Pulmonary artery endothelial cell (primary cell): Measurements from ENCODE around the gene GORASP2. TPM values are rescaled to one million over a fixed set of nuclear protein-coding genes. Genes with fewer than 3 reads are reported as not detected.

Experiments
- DNase-seq: peaks from one replicate; pipeline ENCODE4 v3.0.0-alpha.2; 2011; ENCODE audit warnings: low read depth, low spot score
- total RNA-seq: library from RNA; depleted of rRNA; stranded (reverse); fragments of >200 nt; gene quantifications from 2 replicates; pipeline ENCODE4 v1.2.3, GENCODE V29; 2014

The GORASP2 gene
- total RNA-seq, 1 donor from 2014 or later = 36.8 TPM

DNA sequence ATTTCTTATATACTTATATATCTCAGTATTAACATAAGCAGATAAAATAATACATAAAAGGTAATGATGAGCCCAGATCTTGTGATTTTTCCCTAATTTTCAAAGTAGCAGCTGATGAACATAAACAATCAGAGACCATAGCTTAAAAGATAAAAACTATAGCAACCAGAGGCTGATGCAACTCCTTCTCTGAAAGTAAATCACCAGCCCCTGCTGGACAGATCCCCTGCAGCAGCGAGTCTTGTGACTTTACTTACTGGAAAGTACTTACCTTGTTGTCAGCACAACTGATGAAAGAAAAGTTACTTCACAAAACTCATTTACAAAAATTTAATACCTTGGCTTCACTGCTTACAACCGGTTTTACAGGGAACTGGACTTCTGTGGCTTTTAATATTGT lies 67.3 kb downstream of the GORASP2 start:
- DNase-seq = no peak

DNA sequence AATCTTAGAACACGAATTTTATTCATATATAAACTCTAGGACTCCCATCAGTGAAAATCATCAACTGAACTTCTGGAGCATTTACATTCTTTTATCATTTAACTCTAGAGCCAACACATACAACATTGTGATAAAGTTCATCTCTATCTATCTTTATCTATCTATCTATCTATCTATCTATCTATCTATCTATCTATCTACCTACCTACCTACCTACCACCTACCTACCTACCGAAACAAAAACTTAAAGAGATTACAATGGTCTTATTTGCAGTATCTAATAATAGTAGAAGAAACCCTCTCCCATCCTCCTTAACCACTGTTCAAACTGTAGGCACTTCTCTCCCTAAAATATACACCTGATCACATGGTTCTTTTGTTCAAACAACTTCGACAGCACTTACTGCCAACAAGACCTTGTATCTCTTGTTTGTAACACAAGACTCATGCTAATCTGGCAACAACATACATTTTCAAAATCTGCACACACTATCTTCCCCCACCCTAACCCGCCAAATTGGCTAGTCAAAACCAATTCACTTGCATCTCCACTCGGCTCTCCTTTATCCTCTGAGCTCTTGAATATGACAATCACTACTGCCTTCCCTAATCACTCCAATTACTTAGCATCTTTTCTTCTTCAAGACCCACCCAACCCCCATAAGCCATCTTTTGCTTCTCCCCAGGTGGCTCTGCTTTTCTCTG lies 69.0 kb downstream of the GORASP2 start:
- no peak for DNase-seq

DNA sequence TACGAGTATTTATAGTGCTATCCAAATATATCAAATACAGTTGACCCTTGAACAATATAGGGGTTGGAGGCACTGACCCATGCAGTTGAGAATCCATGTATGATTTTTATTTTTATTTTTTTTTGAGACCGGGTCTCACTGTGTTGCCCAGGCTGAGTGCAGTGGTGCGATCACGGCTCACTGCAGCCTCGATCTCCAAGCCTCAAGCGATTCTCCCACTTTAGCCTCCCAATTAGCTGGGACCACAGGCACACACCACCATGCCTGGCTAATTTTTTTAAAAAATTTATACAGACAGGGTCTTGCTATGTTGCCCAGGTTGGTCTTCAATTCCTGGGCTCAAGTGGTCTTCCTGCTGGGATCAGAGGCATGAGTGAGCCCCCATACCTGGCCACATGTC lies 70.6 kb downstream of the GORASP2 start:
- DNase-seq = no peak

DNA sequence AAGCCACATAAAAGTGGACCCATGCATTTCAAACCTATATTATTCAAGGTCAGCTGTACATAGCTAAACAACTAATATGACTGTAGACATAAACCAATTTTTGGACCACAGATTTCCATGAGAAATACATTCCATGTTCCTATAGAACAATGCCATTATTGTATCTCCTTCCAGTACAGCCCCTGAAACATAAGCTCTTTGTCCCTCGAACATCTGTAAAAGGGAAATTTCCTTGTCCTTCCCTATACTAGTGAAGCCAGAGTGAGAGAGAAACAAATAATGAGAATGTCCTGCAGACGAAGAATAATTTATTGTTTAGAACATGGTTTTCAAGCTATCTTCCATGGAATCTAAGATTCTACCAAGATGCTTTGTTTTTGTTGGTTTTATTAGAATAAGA lies 75.3 kb downstream of the GORASP2 start:
- no peak for DNase-seq

DNA sequence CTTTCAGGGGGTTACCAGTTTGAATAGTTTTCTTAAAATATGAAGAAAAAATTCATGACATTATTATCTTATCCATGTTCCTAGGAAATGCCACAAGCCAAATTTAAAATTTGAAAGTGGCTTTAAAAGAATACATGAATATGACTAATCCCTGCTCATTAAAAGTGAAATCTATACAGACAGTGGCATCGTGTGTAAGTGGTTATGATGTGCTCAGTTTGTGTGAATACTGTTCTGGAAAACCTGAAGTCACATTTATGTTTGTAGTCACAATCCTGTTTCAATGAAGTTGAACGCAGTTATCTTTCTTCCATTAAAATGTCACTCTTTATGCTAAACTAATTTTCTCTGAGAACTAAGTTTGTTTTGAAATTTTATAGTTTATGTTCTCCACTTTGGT lies 75.8 kb downstream of the GORASP2 start:
- DNase-seq = no peak

DNA sequence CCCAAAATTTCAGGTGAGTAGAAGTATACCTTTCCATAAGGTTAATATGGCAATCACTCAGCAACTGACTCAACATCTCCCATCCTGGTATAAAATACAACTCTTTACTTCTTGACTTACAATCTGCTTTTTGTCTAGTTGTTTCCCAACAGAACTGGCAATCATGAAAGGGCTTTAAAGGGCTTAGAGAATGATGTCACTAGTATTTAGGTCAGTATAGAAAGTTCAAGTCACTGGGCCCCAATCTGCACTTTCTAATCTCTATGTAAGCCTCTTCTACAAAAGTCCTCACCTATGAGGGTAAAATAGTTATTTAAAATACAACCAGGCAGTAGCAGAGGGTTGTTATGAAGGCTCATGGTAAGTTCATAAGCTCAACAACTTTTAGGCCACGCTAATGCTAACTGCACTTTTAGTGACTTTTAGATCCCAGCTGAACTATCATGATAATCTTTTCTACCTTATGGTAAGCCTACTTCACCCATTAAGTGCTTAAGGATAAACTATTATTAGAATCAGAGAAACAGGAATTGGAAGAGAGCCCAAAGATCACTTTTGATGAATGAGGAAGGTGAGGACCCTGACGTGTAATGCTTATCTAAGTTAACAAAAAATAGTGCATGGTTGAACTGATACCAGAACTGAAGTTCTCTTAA lies 79.6 kb downstream of the GORASP2 start:
- DNase-seq = no peak

DNA sequence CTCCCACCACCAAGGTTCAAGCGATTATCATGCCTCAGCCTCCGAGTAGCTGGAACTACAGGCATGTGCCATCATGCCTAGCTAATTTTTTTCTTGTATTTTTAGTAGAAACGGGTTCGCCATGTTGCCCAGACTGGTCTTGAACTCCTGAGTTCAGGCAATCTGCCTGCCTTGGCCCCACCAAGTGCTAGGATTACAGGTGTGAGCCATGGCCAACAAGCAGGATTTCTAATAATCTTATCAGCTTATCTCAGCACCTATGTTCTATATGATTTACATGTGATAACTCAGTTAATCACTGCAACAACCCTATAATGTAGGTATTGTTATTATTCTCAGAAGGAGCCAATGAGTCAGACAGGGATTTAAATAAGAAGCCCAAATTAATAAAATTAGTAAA lies 80.3 kb downstream of the GORASP2 start:
- DNase-seq = no peak

DNA sequence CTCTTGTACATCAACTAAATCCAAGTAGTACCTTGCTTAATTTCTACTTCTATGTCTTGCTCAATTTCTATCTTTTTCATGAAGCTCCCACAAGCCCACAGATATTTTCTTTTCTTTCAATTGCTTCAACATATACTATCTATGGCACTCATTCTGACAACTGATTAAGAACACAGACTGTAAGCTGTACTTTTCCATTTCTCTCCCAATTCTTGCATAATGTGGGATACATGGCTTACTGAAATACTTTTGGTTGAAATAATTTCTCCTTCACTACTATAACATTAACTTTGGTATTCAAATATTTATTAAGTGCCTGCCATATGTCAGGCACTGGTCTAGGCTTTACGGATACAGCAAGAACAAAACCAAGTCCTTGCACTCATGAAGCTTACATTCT lies 84.8 kb downstream of the GORASP2 start:
- no peak for DNase-seq

DNA sequence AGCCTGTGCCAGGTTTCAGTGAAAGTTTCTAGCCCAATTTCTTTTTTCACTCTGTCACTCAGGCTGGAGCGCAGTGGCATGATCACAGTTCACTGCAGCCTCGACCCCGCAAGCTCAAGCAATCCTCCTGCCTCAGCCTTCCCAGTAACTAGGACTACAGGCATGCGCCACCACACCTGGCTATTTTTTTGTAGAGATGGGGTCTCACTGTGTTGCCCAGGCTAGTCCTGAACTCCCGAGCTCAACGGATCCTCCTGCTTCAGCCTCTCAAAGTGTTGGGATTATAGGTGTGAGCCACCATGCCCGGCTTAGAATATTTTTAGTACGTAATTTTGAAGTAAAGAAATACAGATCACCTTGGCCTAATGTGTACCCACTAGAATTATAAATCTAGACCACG lies 87.1 kb downstream of the GORASP2 start:
- no peak for DNase-seq

Other genes with a start within 250 kb of the GORASP2 start
- gene SP5, start 213.9 kb upstream of the GORASP2 start, total RNA-seq = not detected in 2 replicates
- not detected in 2 replicates for gene ERICH2, start 158.9 kb upstream of the GORASP2 start, total RNA-seq
- 0.13 and 0.14 TPM in 2 replicates for gene GAD1, start 112.4 kb upstream of the GORASP2 start, total RNA-seq
- 12.2 and 12.9 TPM in 2 replicates for gene TLK1, start 231.6 kb downstream of the GORASP2 start, total RNA-seq